GM12874 (cell line): ENCODE results near the gene CNTNAP2.

Source experiments
- CTCF ChIP-seq: IDR thresholded peaks from 2 replicates; pipeline ENCODE4 v1.5.1; 2011; ENCODE audit warnings: low read depth, mild to moderate bottlenecking, control low read depth, low read length, moderate library complexity; ENCODE audit not compliant: insufficient read depth

Gene CNTNAP2

GRCh38 chr7:148344406-148344805 lies 2227.8 kb downstream of the CNTNAP2 start:
- TF ChIP-seq CTCF = no peak

DNA sequence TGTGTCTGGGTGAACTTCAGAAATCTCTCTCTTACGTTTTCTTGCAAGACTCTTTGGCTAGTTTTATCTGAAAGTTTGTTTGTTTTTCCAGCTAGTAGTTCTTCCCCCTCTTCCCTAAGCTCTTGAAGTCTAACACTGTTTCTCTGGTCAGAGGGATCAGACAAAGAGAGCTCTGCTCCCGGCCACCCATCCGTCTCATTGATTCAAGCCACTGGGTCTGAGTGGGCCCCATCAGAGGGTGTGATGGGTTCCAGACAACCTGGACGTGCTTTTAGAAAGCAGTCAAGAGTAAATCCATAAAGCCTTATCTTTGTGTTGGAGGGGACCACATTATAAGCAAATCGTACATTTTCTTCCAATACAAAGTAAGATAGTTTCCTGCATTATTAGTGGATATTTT lies 2231.4 kb downstream of the CNTNAP2 start:
- no peak for TF ChIP-seq CTCF

DNA sequence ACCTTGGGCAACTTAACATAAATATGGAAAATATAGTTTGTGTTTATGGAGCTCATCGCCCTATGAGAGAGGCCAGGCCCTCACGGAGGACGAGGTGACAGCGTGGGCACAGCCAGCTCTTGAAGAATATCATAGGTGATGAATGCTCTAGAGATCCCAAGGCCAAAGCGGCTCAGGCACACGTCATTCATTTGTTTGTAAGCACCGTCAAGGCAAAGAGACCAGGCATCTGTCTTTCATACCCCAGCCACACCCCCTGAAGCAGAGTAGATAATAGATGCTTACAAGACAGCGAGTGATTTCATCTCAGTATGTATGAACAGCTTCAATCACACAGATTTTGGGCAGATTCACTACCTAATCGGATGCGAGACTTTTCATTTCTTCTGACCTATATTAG lies 2231.9 kb downstream of the CNTNAP2 start:
- TF ChIP-seq CTCF = no peak

DNA sequence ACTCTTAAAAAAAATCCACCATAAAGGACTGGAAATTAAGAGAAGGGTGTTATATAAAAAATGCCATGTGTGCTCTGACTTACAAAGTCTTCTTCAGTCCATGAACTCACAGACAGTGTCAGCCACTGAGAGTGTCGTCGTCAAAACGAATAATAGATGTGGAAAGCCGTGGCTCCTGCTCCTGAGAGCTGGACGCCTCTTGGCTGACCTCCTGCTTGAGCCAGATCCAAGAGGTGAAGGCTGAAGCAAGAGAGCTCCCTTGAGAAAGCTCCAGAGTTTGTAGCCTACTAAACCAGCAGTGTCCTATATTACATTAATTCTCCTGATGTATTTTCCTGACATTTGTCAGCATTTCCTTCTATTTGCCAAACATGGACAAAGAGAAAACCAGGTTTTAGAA lies 2239.7 kb downstream of the CNTNAP2 start:
- no peak for TF ChIP-seq CTCF

- TF ChIP-seq CTCF = no peak
Measured at GRCh38 chr7:148362541-148362940, 2245.9 kb downstream of the CNTNAP2 start.

- TF ChIP-seq CTCF = no peak
Measured at GRCh38 chr7:148367731-148368475, 2251.3 kb downstream of the CNTNAP2 start.

- no peak for TF ChIP-seq CTCF
Measured at GRCh38 chr7:148368562-148368961, 2252.0 kb downstream of the CNTNAP2 start.
